Measurements from ENCODE around the gene LY6G5C. TPM values are rescaled to one million over a fixed set of nuclear protein-coding genes. Genes with fewer than 3 reads are reported as not detected.

Gene LY6G5C
- total RNA-seq, 1 experiment from 2014 or later: 2.6 TPM

DNA sequence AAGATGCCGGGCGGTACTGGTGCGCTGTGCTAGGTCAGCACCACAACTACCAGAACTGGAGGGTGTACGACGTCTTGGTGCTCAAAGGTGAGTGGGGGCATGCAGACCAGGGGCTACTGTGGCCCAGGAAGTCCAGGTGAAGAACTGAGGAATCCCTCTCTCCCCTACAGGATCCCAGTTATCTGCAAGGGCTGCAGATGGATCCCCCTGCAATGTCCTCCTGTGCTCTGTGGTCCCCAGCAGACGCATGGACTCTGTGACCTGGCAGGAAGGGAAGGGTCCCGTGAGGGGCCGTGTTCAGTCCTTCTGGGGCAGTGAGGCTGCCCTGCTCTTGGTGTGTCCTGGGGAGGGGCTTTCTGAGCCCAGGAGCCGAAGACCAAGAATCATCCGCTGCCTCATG, 26.8 kb upstream of the LY6G5C start:
- Histone ChIP-seq H3K4me1 (replicated peaks; ENCODE audit: insufficient read depth) (peaks cover 6% of the 10 kb centered on the region; the same call in 1 of the 2 replicates), H3K4me3 (no peak overlapping the region), H3K79me2 (ENCODE audit: low read depth) (peaks cover under 1% of the 10 kb centered on the region; the same call in 1 of the 2 replicates), H3K27ac (no peak overlapping the region), H3K36me3 (ENCODE audit: low read depth) (no peaks in the 10 kb centered on the region), H3F3A (ENCODE audit: insufficient read depth, low read depth) (no peaks in the 10 kb centered on the region), H3K27me3 (ENCODE audit: insufficient read depth, low read depth) (no peaks in the 10 kb centered on the region), H3K4me2 (no peak overlapping the region), H3K9me3 (ENCODE audit: insufficient read depth, low read depth) (no peaks in the 10 kb centered on the region), H3K9me2 (ENCODE audit: insufficient read depth) (no peaks in the 10 kb centered on the region), H2AFZ (no peak overlapping the region), H4K20me1 (ENCODE audit: insufficient read depth) (no peaks in the 10 kb centered on the region)
- intact Hi-C loops (cut with micrococcal nuclease; ENCODE audit: unreplicated experiment): no loop called here
- BruUV-seq (replicated peaks): no TSS peak
- DNase-seq: no peak
- CTCF ChIA-PET: no interaction called here
- POLR2A ChIA-PET (ENCODE audit: unreplicated experiment): no interaction called here
- TF ChIP-seq, protein P1, sequence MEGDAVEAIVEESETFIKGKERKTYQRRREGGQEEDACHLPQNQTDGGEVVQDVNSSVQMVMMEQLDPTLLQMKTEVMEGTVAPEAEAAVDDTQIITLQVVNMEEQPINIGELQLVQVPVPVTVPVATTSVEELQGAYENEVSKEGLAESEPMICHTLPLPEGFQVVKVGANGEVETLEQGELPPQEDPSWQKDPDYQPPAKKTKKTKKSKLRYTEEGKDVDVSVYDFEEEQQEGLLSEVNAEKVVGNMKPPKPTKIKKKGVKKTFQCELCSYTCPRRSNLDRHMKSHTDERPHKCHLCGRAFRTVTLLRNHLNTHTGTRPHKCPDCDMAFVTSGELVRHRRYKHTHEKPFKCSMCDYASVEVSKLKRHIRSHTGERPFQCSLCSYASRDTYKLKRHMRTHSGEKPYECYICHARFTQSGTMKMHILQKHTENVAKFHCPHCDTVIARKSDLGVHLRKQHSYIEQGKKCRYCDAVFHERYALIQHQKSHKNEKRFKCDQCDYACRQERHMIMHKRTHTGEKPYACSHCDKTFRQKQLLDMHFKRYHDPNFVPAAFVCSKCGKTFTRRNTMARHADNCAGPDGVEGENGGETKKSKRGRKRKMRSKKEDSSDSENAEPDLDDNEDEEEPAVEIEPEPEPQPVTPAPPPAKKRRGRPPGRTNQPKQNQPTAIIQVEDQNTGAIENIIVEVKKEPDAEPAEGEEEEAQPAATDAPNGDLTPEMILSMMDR (conservative IDR thresholded peaks at IDR 0.05): no peak
- TF ChIP-seq EZH2 (IDR thresholded peaks at IDR 0.05; ENCODE audit: low read depth): no peak

DNA sequence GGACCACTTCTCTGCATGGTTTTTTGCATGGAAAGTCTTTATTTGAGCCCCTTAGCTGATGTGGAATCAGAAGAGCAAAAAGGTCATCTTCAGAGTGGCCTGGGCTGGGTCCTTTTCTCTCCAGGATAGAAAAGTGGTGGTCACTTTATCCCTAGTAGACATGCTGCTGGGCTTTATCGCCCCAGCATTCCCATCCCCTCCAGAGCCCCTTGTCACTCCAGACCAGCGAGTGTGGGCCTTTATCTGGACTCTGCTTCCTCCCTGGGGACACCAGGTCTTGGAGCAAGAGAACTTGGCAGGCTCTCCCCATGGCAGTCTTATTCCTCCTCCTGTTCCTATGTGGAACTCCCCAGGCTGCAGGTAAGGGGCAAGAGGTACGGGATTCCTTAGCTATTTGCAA, 25.7 kb upstream of the LY6G5C start, which contains the start of gene LY6G6F:
Gene LY6G6F (plus strand): TSS at position 268 of the 400 bp plus-strand sequence. CDS start 41 bp downstream, at position 309.
- Histone ChIP-seq H3K79me2 (ENCODE audit: low read depth) (peaks cover 11% of the 10 kb centered on the region), H3K4me2 (no peak within 1 kb of the TSS), H3K36me3 (ENCODE audit: low read depth) (no peaks in the 10 kb centered on the region), H3K4me1 (replicated peaks; ENCODE audit: insufficient read depth) (peaks cover 12% of the 10 kb centered on the region), H3K4me3 (no peak within 1 kb of the TSS), H3F3A (ENCODE audit: insufficient read depth, low read depth) (no peaks in the 10 kb centered on the region), H3K9me3 (ENCODE audit: insufficient read depth, low read depth) (no peaks in the 10 kb centered on the region), H2AFZ (no peak within 1 kb of the TSS; the same call in 1 of the 2 replicates), H3K27ac (no peak within 1 kb of the TSS), H4K20me1 (ENCODE audit: insufficient read depth) (no peaks in the 10 kb centered on the region), H3K9me2 (ENCODE audit: insufficient read depth) (no peaks in the 10 kb centered on the region), H3K27me3 (ENCODE audit: insufficient read depth, low read depth) (no peaks in the 10 kb centered on the region)
- intact Hi-C loops (cut with micrococcal nuclease; ENCODE audit: unreplicated experiment): no loop called here
- ChIA-PET POLR2A (ENCODE audit: unreplicated experiment) (interaction anchor here (0.6 kb wide), 1 partner anchor 14 kb away, joined by 3 read pairs; no protein-coding TSS in a partner anchor), CTCF (interaction anchor here (0.6 kb wide), 1 partner anchor 29 kb away, joined by 5 read pairs; no protein-coding TSS in a partner anchor)
- DNase-seq: no peak
- no TSS peak for BruUV-seq (replicated peaks)
- no peak for TF ChIP-seq EZH2 (IDR thresholded peaks at IDR 0.05; ENCODE audit: low read depth)
- TF ChIP-seq, protein P1 (conservative IDR thresholded peaks at IDR 0.05): no peak

DNA sequence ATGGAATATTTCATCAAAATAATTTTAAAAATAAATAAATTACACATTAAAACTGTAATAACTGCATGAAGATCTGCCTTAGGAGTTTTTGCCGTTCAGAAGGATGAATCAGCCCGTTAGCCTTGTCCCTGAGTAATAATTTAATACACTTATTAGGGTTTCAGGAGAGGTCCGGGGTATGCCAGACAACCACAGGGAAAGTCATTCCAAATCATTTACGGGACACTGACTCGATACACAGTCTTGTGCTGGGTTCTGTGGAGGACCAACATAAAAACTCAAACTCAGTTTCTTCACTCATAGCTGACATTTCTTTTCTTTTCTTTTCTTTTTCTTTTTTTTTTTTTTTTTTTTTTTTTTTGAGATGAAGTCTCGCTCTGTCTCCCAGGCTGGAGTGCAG, 25.1 kb upstream of the LY6G5C start:
- Histone ChIP-seq H3K4me2 (no peak overlapping the region), H2AFZ (no peak overlapping the region), H3K27ac (no peak overlapping the region), H3K4me3 (no peak overlapping the region), H3F3A (ENCODE audit: insufficient read depth, low read depth) (no peaks in the 10 kb centered on the region), H3K9me2 (ENCODE audit: insufficient read depth) (no peaks in the 10 kb centered on the region), H3K27me3 (ENCODE audit: insufficient read depth, low read depth) (no peaks in the 10 kb centered on the region), H3K4me1 (replicated peaks; ENCODE audit: insufficient read depth) (peaks cover 14% of the 10 kb centered on the region), H3K36me3 (ENCODE audit: low read depth) (no peaks in the 10 kb centered on the region), H3K79me2 (ENCODE audit: low read depth) (peaks cover 18% of the 10 kb centered on the region), H4K20me1 (ENCODE audit: insufficient read depth) (no peaks in the 10 kb centered on the region), H3K9me3 (ENCODE audit: insufficient read depth, low read depth) (no peaks in the 10 kb centered on the region)
- no TSS peak for BruUV-seq (replicated peaks)
- CTCF ChIA-PET: interaction anchor here (0.6 kb wide), 1 partner anchor 35 kb away, joined by 7 read pairs; no protein-coding TSS in a partner anchor
- intact Hi-C loops (cut with micrococcal nuclease; ENCODE audit: unreplicated experiment): no loop called here
- POLR2A ChIA-PET (ENCODE audit: unreplicated experiment): interaction anchor here (0.6 kb wide), 1 partner anchor 10 kb away, joined by 33 read pairs; no protein-coding TSS in a partner anchor
- DNase-seq: no peak
- TF ChIP-seq EZH2 (IDR thresholded peaks at IDR 0.05; ENCODE audit: low read depth): no peak
- TF ChIP-seq, protein P1 (conservative IDR thresholded peaks at IDR 0.05): no peak

Measured in PC-9 (cell line).